Fibroblast of lung (primary cell): Measurements from ENCODE around the gene KRTAP19-1.

Experiments used
- EZH2 ChIP-seq: IDR thresholded peaks from 2 replicates; pipeline ENCODE4 v1.5.1; 2012; ENCODE audit warnings: low read length, control low read depth, mild to moderate bottlenecking; ENCODE audit errors: missing control alignments
- TF ChIP-seq, protein P1 (sequence below), 2 donors: IDR thresholded peaks in 1 of 2; conservative IDR thresholded peaks in 1 of 2; 1 replicate in 1 of 2; 2 replicates in 1 of 2; pipeline ENCODE4 v1.5.1; 2011 to 2012; ENCODE audit warnings: low read length in 2 of 2, control low read depth in 1 of 2, inconsistent platforms in 1 of 2, low read depth in 1 of 2, mild to moderate bottlenecking in 1 of 2

DNA sequence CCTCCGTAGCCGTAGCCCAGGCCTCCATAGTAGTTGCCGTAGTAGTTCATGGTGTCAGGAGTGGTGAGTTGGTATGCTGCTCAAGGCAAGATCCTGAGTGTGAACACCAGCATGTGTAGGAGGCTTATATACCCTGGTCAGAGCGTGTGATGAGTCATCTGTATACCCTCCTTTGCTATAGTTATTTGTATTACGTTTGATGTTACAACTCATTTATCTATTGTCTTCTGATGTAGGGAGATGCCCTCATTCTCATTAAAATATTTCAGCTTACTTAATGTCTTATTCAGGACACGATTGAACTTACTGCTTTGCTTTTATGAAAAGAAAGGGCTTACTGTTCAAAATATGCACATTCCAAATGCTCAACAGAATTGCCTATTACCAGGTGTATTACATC is 21.9 kb upstream of the KRTAP19-1 start, which contains the start of gene KRTAP19-5:
- TF ChIP-seq, protein P1, sequence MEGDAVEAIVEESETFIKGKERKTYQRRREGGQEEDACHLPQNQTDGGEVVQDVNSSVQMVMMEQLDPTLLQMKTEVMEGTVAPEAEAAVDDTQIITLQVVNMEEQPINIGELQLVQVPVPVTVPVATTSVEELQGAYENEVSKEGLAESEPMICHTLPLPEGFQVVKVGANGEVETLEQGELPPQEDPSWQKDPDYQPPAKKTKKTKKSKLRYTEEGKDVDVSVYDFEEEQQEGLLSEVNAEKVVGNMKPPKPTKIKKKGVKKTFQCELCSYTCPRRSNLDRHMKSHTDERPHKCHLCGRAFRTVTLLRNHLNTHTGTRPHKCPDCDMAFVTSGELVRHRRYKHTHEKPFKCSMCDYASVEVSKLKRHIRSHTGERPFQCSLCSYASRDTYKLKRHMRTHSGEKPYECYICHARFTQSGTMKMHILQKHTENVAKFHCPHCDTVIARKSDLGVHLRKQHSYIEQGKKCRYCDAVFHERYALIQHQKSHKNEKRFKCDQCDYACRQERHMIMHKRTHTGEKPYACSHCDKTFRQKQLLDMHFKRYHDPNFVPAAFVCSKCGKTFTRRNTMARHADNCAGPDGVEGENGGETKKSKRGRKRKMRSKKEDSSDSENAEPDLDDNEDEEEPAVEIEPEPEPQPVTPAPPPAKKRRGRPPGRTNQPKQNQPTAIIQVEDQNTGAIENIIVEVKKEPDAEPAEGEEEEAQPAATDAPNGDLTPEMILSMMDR (conservative IDR thresholded peaks at IDR 0.05 in 1 of 2, IDR thresholded peaks at IDR 0.05 in 1 of 2; ENCODE audit: low read depth in 1 of 2, low read length in 2 of 2) = no peak
- TF ChIP-seq EZH2 = no peak
